Measurements from ENCODE around the gene TOM1L1. TPM values are rescaled to one million over a fixed set of nuclear protein-coding genes. Genes with fewer than 3 reads are reported as not detected.

The TOM1L1 gene
- total and polyA plus RNA-seq, 9 donors, result 5.8 to 33.0 (median 8.9) TPM

- intact Hi-C loops (cut with DNase I), result loop anchor here (5.0 to 10.0 kb wide), 5 partner anchors 353 to 523 kb away; partner anchors contain the start of gene SMIM36 (in 1 of the 4)
- no peak overlapping the region for H3K27ac ChIP-seq
- H3K4me1 ChIP-seq (ENCODE audit: insufficient read depth), result no peaks in the 10 kb centered on the region
- 0 to 89% (median 86%) methylated on average over 1 of the region's 1 CpG for WGBS, 3 donors
- H3K27me3 ChIP-seq, result no peaks in the 10 kb centered on the region
- no peaks in the 10 kb centered on the region for H3K9me3 ChIP-seq
- DNase-seq, result no peak
- H3K4me3 ChIP-seq, result no peak overlapping the region
- no peaks in the 10 kb centered on the region for H3K36me3 ChIP-seq
- TF ChIP-seq POLR2A (IDR thresholded peaks at IDR 0.05), result no peak
- TF ChIP-seq CTCF (IDR thresholded peaks at IDR 0.05), result no peak
- no peak for TF ChIP-seq EP300 (IDR thresholded peaks at IDR 0.05)
These were observed 90.9 kb downstream of the TOM1L1 start for GRCh38 chr17:54991567-54991966.

GRCh38 chr17:54992797-54993639, 92.4 kb downstream of the TOM1L1 start:
- H3K36me3 ChIP-seq, result no peaks in the 10 kb centered on the region
- intact Hi-C loops (cut with DNase I), result loop anchor here (5.0 to 10.0 kb wide), 5 partner anchors 352 to 522 kb away; partner anchors contain the start of gene SMIM36 (in 1 of the 4)
- H3K4me1 ChIP-seq (ENCODE audit: insufficient read depth), result no peaks in the 10 kb centered on the region
- no peak overlapping the region for H3K4me3 ChIP-seq
- 81 to 85% (median 81%) methylated on average over 8 of the region's 8 CpGs for WGBS, 3 donors
- H3K27ac ChIP-seq, result no peak overlapping the region
- TF ChIP-seq POLR2A (IDR thresholded peaks at IDR 0.05) (no peak), EP300 (IDR thresholded peaks at IDR 0.05) (no peak), CTCF (IDR thresholded peaks at IDR 0.05) (peak; percentile 53 to 57 (median 53))
- DNase-seq, result no peak
- no peaks in the 10 kb centered on the region for H3K27me3 ChIP-seq
- no peaks in the 10 kb centered on the region for H3K9me3 ChIP-seq

- Histone ChIP-seq H3K9me3 (no peaks in the 10 kb centered on the region), H3K27ac (no peak overlapping the region), H3K4me1 (ENCODE audit: insufficient read depth) (no peaks in the 10 kb centered on the region), H3K36me3 (no peaks in the 10 kb centered on the region), H3K4me3 (no peak overlapping the region), H3K27me3 (no peaks in the 10 kb centered on the region)
- intact Hi-C loops (cut with DNase I), result loop anchor here in 3 of 4 donors (5.0 to 10.0 kb wide), 4 partner anchors 348 to 518 kb away; partner anchors contain the start of gene SMIM36 (in 1 of the 3)
- TF ChIP-seq EP300 (IDR thresholded peaks at IDR 0.05), result no peak
- no peak for TF ChIP-seq POLR2A (IDR thresholded peaks at IDR 0.05)
- TF ChIP-seq CTCF (IDR thresholded peaks at IDR 0.05), result no peak
- WGBS, 3 donors, result 88 to 98% (median 96%) methylated on average over 1 of the region's 1 CpG
- DNase-seq, result no peak
These were observed 95.8 kb downstream of the TOM1L1 start for GRCh38 chr17:54996441-54996840.

- Histone ChIP-seq H3K9me3 (no peaks in the 10 kb centered on the region), H3K4me1 (ENCODE audit: insufficient read depth) (no peaks in the 10 kb centered on the region), H3K27ac (no peak overlapping the region), H3K4me3 (no peak overlapping the region), H3K36me3 (no peaks in the 10 kb centered on the region), H3K27me3 (no peaks in the 10 kb centered on the region)
- DNase-seq, result no peak
- intact Hi-C loops (cut with DNase I), result no loop called here
- TF ChIP-seq POLR2A (IDR thresholded peaks at IDR 0.05) (no peak), EP300 (IDR thresholded peaks at IDR 0.05) (no peak)
These were observed 101.8 kb downstream of the TOM1L1 start for GRCh38 chr17:55002458-55002857.

- 86 to 89% (median 88%) methylated on average over 5 of the region's 5 CpGs for WGBS, 3 donors
These were observed 103.8 kb downstream of the TOM1L1 start for GRCh38 chr17:55004484-55004883.

More at GRCh38 chr17:55004484-55004883, 103.8 kb downstream of the TOM1L1 start:
- DNase-seq, result no peak
- Histone ChIP-seq H3K4me3 (no peak overlapping the region), H3K4me1 (ENCODE audit: insufficient read depth) (no peaks in the 10 kb centered on the region), H3K27ac (no peak overlapping the region), H3K27me3 (no peaks in the 10 kb centered on the region), H3K9me3 (no peaks in the 10 kb centered on the region), H3K36me3 (no peaks in the 10 kb centered on the region)
- TF ChIP-seq EP300 (IDR thresholded peaks at IDR 0.05) (no peak), CTCF (IDR thresholded peaks at IDR 0.05) (no peak), POLR2A (IDR thresholded peaks at IDR 0.05) (no peak)
- intact Hi-C loops (cut with DNase I), result no loop called here
